EH (cell line): ENCODE results near the gene KIFC3.
"Not testable (repeated sequence)": the region's sequence is repeated elsewhere in the genome, so short reads cannot be mapped to it uniquely, and the experiment has no call there.

Experiments used
- DNase-seq: peaks from one replicate; pipeline ENCODE4 v3.0.0-alpha.2; 2015; ENCODE audit warnings: low read depth

KIFC3 gene

GRCh38 chr16:57739756-57740422 is 62.4 kb downstream of the KIFC3 start:
- DNase-seq = no peak

- no peak for DNase-seq
Observed at GRCh38 chr16:57738844-57739243, 63.4 kb downstream of the KIFC3 start.

GRCh38 chr16:57736419-57737351 is 65.6 kb downstream of the KIFC3 start:
- DNase-seq = peak; percentile 82

DNA sequence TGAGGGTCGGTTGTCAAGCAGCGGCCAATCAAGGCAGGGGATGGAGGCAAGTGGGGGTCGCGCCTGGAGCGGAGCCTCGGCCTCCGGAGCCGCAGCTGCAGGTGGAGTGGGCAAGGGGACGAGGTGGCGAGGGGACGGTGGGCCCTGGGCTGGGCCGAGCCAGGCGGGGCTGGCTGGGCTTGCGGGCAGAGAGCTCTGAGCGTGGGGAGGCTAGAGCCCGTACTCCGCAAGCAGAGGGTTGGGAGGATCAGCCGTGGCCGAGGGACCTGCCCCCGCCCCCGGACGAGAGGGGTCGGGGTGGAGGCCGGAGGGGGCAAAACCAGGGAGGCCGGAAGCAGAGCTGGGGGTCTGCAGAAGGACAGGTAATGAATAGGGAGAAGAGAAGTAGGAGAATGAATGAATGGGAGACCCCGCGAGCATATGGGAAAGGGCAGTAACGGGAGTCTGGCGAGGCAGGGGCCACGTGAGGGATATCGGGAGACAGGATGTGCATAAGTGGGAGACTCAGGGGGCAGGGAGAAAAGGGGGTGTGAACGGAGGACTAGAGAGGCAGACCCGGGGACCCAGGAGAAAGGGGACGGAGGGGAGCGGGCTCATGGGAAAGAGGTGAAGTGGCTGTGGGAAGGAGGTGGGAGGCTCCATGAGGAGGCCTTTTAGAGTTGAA is 66.4 kb downstream of the KIFC3 start, which contains the start of gene KATNB1:
Gene KATNB1 (plus strand): TSS at position 16 of the 664 bp plus-strand sequence. CDS start 1,474 bp downstream, outside the sequence.
- DNase-seq = peak; percentile 18

DNA sequence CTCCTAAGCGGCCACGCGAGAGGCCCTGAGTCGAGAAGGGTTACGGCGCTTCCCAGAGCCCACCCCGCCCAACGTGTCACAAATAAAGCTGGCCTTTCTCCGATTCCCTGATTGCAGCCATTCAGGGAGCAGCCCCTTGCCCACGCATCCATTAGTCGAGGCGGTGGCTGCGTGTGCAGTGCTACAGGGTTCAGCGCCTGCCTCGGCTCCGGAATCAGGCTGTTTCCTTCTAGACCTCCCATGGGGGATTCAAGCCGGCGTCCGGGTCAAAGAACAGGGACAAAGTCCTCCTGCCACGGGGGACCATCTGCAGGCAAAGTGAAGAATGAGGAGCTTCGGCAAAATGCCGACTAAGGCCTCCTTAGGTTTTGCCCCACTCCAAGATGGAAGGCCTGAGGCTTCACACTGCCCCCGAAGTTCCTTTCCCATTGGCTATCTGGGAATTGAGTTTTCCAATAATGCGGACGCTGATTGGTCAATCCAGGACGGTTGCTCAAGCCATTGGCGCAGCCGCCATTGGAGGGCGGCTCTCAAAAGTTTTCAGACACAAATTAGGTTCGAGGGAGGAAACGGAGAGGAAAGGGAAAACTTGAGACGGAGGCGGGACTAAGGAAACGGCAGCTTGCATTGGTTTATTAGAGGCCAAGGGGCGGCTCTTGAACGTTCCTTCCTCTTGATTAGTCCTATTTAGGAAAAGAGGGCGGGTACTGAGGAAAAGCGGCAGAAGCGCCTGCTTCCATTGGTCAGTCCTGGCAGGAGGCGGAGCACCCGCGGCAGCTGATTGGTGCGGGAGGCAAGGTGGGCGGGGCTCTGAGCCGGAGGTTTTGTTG is 67.2 kb downstream of the KIFC3 start:
- DNase-seq = peak; percentile 100

DNA sequence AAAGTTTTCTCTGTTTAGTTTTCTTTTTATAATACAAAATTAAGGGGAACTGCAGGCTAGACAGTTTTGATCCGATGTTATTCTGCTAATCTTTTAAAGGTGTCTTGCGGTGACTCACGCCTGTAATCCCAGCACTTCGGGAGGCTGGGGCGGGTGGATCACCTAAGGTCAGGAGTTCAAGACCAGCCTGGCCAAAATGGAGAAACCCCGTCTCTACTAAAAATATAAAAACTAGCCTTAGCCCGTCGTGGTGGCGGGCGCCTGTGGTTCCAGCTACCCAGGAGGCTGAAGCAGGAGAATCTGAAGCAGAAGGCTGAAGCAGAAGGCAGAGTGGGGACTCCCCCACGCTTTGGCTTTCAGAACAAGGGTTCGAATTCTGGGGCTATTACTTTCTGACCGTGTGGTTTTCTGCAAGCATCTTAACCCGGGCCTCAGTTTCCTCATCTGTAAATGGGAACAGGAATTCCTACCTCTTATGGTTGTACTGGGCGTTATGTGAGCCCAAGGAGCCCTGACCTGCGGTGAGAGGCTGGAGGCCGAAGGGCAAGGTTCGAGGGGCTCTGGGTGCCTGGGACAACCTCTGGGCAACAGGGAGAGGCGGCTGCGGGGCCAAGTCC is 67.9 kb downstream of the KIFC3 start:
- DNase-seq = no peak

GRCh38 chr16:57732714-57733113 is 69.6 kb downstream of the KIFC3 start:
- DNase-seq = no peak

DNA sequence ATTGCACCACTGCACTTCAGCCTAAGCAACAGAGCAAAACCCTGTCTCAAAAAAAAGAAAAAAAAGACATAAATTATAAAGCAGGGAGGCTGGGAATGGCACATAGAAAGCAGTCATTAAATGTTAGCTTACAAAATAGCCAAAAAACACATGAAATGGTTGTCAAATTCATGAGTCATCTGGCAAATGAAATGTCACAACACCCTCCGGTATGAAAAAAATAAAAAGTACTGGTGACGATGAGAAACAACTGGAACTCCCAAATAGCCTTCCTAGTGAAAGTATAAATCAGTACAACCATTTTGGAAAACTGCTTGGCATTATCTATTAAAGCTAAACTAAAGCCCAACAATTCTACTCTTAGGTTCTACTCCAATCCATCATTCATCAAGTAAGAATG is 70.3 kb downstream of the KIFC3 start:
- peak; percentile 71 for DNase-seq

DNA sequence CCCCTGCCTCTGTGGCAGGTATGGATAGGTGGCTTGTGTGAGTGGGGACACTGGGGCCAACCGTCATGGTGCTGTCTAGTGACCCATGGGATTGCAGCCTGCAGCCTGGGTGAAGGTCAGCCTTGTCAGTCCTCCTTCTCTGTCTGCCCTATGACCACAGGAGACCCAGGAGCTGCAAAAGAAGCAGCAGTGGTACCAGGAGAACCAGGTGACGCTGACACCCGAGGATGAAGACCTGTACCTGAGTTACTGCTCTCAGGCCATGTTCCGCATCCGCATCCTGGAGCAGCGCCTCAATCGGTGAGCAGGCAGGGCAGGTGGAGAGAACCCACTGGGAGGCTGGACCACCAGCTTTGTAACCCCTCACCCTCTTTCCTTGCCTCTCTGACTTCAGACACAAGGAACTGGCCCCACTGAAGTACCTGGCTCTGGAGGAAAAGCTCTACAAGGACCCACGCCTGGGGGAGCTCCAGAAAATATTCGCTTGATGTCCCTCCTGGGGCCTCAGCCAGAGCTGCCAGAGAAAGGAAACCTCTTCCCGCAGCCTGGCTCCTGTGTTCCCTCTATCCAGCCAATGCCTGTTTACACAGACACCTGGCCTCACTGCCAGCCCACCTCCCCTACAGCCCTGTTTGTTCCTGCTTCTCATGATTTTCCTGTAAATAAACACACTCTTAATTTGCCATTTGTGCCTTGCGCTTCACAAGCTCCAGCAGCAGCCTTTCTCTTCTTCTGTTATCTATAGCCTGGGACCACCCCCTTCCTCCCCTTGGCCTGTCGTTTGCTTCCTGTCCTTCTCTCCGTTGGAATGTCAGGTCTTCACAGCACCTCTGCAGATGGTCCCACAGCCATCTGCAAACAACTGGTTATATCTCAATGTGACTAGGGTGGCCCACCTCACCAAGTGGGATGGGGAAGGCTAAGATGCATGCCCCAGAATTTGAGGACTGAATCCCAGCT is 71.2 kb downstream of the KIFC3 start:
- no peak for DNase-seq

GRCh38 chr16:57729852-57730251 is 72.4 kb downstream of the KIFC3 start:
- DNase-seq = not testable (repeated sequence)

GRCh38 chr16:57729182-57729484 is 73.2 kb downstream of the KIFC3 start:
- DNase-seq = no peak

- DNase-seq = no peak
Observed at GRCh38 chr16:57728336-57729181, 73.7 kb downstream of the KIFC3 start.

- no peak for DNase-seq
Observed at GRCh38 chr16:57727610-57728009, 74.7 kb downstream of the KIFC3 start.

DNA sequence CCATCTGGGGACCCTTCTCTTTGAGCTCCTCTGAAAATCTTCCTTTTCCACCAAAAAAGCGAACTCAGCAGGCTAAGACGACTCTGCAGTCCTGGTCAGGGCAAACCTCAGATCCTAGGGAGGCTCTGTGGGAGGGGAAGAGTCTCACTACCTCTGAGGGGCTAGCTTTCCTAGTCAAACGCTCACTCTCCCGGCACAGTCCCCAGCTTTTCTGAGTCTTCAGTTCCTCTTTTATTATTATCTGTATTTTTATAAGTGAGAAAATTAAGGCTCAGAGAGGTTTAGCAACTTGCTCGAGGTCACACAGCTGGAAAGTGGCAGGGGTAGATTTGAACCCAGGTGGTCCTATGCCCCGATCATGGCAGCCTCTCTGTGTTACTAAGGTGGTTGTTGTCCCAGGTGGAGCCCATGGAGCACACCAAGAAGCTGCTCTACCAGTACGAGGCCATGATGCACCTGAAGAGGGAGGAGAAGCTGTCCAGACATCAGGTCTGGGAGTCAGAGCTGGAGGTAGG is 75.8 kb downstream of the KIFC3 start:
- no peak for DNase-seq

GRCh38 chr16:57725976-57726375 is 76.3 kb downstream of the KIFC3 start:
- no peak for DNase-seq

GRCh38 chr16:57725554-57725953 is 76.7 kb downstream of the KIFC3 start:
- DNase-seq = no peak

DNA sequence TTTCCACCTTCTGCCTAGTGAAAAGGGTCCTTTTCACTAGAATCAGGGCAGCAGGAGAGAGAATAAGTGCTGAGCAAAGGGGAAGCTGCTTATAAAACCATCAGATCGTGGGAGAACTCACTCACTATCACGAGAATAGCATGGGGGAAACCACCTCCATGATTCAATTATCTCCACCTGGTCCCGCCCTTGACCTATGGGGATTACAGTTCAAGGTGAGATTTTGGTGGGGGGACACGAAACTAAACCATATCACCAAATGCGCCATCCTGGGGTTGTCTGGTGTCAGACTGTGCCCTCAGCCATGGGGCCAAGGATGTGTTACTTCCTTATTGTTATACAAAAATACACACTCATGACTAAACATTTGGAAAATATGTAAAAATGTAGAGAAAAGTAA is 77.1 kb downstream of the KIFC3 start:
- DNase-seq = no peak

DNA sequence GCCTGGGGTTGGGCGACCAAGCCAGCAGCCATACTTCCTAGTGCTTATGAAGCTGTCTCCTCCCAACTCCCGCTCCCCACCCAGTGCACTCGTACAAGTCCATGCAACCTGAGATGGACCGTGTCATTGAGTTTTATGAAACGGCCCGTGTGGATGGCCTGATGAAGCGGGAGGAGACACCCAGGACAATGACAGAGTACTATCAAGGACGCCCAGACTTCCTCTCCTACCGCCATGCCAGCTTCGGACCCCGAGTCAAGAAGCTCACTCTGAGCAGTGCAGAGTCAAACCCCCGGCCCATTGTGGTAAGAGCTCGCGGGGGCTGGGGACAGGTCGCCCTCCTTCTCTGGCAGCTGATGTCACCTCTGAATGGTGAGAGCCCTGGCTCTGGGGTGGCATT is 77.8 kb downstream of the KIFC3 start:
- no peak for DNase-seq

DNA sequence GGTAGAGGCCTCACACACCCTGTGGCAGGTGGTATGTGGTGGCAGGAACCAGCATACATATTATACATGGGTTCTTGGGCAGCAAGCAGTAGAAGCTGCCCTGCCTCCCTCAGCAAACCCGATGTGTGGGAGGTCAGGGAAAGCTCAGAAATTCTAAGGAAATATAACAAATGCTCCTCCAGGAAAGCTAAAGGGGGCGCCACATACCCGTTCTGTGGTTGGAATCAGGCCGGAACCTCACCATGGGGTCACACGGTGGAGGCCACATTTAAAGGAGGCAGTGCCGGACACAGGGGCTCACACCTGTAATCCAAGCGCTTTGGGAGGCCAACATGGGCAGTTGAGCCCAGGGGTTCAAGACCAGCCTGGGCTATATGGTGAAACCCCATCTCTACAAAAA is 79.1 kb downstream of the KIFC3 start:
- peak; percentile 12 for DNase-seq
